CD4-positive, alpha-beta T cell treated with Interleukin-4 for 1 hour (primary cell): Measurements from ENCODE around the gene AXL.
"Not testable (repeated sequence)": the region's sequence is repeated elsewhere in the genome, so short reads cannot be mapped to it uniquely, and the experiment has no call there.

Experiments
- DNase-seq, 2 donors: peaks; one replicate each; pipeline ENCODE4 v3.0.0-alpha.2; 2020 to 2022

AXL gene

DNA sequence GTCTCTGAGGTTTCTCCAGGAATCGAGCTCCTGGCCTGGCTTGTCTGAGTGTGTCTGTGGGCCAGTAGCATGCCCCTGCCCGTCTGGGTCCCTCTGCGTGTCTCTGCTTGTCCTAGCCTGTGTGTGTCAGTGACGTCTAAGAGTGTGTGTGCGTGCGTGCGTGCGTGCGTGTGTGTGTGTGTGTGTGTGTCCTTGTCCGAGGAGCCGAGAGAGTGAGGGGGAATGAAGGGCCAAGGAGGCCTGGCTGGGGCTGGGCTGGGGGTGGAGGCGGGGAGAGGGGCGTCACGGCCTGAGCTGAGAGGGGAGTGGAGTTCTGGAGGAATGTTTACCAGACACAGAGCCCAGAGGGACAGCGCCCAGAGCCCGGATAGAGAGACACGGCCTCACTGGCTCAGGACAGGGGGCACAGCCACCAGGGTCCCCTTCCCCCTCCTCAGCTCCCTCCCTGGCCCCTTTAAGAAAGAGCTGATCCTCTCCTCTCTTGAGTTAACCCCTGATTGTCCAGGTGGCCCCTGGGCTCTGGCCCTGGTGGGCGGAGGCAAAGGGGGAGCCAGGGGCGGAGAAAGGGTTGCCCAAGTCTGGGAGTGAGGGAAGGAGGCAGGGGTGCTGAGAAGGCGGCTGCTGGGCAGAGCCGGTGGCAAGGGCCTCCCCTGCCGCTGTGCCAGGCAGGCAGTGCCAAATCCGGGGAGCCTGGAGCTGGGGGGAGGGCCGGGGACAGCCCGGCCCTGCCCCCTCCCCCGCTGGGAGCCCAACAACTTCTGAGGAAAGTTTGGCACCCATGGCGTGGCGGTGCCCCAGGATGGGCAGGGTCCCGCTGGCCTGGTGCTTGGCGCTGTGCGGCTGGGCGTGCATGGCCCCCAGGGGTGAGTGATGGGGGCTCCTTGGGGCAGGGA, at the start of gene AXL:
Gene AXL (plus strand): TSS at position 609 of the 893 bp plus-strand sequence. CDS start 170 bp downstream, at position 779.
- no peak for DNase-seq

GRCh38 chr19:41172297-41173164, 46.5 kb upstream of the AXL start:
- no peak for DNase-seq

GRCh38 chr19:41174297-41174928, 44.6 kb upstream of the AXL start:
- DNase-seq = no peak

DNA sequence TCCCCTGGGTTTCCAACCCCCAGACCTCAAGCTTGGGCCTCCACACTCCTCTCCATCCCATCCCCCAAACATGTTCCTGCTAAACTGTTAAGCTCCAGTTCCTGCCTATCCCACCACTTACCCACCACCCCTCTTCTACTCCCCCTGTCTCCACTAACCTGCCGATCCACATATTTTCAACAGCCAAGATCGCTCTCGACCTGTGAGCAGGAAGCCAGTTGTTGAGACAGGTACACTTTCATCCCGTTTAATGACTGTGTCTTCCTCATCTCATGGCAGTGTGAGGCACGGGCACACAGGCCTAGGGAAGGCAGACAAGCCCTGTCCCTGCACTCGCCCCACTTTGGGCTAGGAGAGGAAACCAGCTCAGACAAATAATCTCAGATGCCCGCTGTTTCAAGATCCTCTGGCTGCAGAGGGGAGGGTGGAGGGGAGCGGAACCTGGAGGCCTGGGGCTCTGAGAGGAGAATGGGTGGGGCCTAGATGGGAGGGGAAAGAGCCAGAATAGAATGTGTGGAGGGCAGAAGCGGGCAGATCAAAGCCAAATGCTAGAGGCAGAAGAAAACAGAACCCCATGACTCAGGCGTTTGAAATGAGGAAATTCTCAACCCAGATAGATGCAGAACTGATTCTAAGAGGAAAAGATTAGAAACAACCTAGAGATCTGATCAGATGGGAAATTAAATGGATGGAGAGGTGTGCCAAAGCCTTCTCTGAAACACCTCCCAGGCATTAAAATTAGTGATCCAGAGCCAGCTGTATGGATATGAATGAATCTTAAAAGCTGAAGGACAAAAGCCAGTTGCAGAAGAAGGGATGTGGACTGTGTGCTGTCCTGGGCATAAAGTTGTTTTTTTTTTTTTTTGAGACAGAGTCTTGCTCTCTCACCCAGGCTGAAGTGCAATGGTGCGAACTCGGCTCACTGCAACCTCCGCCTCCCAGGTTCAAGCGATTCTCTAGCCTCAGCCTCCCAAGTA, 42.9 kb upstream of the AXL start:
- peak; percentile 39 to 59 for DNase-seq

DNA sequence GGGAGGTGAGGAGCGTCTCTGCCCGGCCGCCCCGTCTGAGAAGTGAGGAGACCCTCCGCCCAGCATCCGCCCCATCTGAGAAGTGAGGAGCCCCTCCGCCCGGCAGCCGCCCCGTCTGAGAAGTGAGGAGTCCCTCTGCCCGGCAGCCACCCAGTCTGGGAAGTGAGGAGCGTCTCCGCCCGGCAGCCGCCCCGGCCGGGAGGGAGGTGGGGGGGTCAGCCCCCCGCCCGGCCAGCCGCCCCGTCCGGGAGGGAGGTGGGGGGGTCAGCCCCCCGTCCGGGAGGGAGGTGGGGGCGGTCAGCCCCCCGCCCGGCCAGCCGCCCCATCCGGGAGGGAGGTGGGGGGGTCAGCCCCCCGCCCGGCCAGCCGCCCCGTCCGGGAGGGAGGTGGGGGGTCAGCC, 38.9 kb upstream of the AXL start:
- not testable (repeated sequence) for DNase-seq

- DNase-seq = no peak
Measured at GRCh38 chr19:41186971-41187883, 31.8 kb upstream of the AXL start.

- no peak for DNase-seq
Measured at GRCh38 chr19:41187884-41188279, 31.1 kb upstream of the AXL start.

DNA sequence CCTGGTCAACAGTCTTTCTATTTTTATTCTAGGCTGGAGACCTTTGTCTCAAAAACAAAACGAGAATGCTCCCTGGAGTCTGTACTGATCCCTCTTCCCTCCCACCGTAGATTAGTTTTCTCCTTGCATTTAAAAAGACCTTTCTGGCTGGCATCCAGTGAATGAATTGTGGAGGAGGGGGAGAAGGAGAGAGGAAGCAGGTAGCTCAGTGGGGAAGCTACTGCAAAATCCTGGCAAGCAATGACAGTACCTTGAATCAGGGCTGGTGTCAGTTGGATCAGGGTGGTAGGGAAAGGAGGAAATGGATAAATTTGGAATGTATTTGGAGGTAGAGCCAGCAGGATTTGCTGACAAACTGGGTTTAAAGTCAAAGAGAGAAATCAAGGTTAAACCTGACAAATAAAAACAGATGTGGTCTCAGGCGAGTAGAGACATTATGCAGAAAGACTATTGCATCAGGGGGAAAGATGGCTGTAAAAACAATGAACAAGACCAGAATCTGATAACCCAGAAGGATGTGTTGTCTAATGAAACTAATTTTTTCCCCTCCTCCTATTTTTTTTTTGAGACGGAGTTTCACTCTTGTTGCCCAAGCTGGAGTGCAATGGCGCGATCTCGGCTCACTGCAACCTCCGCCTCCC, 29.5 kb upstream of the AXL start:
- DNase-seq = no peak

- DNase-seq = no peak
Measured at GRCh38 chr19:41192574-41193429, 26.2 kb upstream of the AXL start, which contains the start of gene CYP2S1. Gene CYP2S1 (plus strand): TSS chr19:41193219. CDS start chr19:41193265, 46 bp downstream.

- no peak for DNase-seq
Measured at GRCh38 chr19:41193430-41194156, 25.4 kb upstream of the AXL start.

GRCh38 chr19:41194157-41194552, 24.9 kb upstream of the AXL start:
- DNase-seq = no peak

DNA sequence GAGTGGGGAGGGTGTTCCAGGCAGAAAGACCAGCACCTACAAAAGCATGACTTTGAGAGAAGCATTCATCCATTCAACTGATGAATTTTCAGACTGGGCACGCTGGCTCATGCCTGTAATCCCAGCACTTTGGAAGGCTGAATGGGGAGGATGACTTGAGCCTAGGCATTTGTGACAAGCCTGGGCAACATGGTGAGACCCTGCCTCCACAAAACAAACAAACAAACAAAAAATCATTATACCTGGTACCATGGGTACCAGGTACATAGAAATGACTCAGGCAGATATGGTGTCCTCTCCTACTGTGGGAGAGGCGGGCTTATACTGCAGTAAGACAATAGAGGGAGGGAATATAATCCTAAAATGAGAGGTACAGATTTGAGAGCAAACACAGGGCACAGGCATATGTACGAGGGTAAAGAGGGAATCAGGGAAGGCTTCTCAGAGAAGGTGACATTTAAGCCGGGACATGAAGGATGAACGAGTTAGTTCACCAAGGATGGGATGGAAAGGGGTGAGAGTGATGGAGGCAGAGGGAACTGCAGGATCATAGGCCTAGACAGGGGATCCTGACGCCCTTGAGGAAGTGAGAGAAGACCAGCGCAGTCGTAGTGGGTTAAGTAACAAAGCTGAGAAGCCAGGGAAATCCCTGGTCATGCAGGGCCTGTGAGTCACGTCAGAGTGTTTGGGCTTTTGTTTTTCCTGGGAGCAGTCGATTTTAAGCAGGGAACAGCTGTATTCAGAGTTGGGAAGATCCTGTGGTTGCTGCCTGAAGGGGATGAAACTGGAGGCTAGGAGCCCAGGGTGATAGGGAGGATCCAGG, 23.1 kb upstream of the AXL start:
- peak in 1 of 2 donors; percentile 46 for DNase-seq

GRCh38 chr19:41198559-41198958, 20.5 kb upstream of the AXL start:
- DNase-seq = no peak

GRCh38 chr19:41203371-41203770, 15.7 kb upstream of the AXL start:
- DNase-seq = no peak

DNA sequence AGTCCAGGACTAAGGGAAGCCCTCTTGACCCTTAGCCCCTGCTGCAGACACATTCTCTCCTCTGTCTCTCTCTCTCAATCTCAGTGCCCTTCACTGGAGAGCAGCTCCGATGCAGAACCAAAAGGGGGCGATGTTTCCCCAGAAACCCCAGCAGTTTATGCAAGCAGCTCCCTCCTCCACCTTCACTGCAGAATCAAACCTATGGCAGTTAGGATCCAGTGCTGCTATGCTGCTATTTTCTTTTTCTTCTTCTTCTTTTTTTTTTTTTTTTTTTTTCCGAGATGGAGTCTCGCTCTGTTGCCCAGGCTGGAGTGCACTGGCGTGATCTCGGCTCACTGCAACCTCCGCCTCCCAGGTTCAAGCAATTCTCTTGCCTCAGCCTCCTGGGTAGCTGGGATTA, 14.7 kb upstream of the AXL start:
- peak; percentile 88 to 91 for DNase-seq

GRCh38 chr19:41205995-41206394, 13.0 kb upstream of the AXL start:
- DNase-seq = no peak

DNA sequence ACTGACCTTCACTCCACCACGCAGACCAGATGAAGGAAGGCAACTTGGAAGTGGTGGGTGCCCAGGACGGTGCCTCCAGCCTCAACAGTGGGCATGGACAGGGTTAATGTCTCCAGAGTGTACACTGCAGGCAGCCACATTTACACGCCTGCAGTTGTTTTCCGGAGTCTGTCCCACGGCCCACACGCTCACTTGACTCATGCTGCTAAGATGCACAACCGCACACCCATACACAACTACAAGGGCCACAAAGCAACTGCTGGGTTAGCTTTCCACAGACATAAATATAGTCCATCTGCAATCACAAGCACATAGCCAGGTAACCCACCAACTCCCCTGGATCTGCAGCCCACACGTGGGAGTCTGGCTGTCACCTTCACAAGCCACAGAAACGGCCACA, 12.6 kb upstream of the AXL start:
- DNase-seq = no peak
